GM12878 (cell line): ENCODE measurements around the gene CNGA4. TPM values are rescaled to one million over a fixed set of nuclear protein-coding genes. Genes with fewer than 3 reads are reported as not detected.

Experiments
- ATAC-seq: fragments of 200-7000 bp; cut with Tn5 transposase; 3 replicates; pipeline ENCODE4 v1.9.1; 2020; ENCODE audit warnings: mild to moderate bottlenecking, moderate library complexity
- BruUV-seq: library from RNA; stranded (reverse); fragments of 400-500 nt; replicated peaks from 2 replicates; lab custom pipeline; 2021; lab: Mats Ljungman, UMichigan
- CTCF ChIA-PET: fragments of 300-600 bp; sonication (Branson Sonifier 250); formaldehyde crosslinking; extraction: SDS; loops from one replicate; lab custom pipeline; 2021; ENCODE audit warnings: inconsistent platforms; lab: Yijun Ruan, JAX
- POLR2A ChIA-PET: fragments of 350-600 bp; formaldehyde crosslinking; extraction: SDS; loops from one replicate; lab custom pipeline; 2021; ENCODE audit warnings: inconsistent platforms; lab: Charles Lee
- RAD21 ChIA-PET: fragments of 300-600 bp; sonication (Branson Sonifier 250); formaldehyde crosslinking; loops from one replicate; lab custom pipeline; 2023; ENCODE audit warnings: antibody characterized with exemption; ENCODE audit not compliant: unreplicated experiment; lab: Charles Lee
- SMC1A ChIA-PET: fragments of 300-600 bp; sonication (Branson Sonifier 250); formaldehyde crosslinking; loops from one replicate; lab custom pipeline; 2023; ENCODE audit not compliant: unreplicated experiment, uncharacterized antibody; lab: Charles Lee
- DNase-seq: peaks from one replicate; pipeline ENCODE4 v3.0.0-alpha.2; 2011; ENCODE audit warnings: low read depth, low spot score
- FAIRE-seq: peaks from 3 replicates; lab custom pipeline; 2011; peaks lifted over from hg19 to GRCh38; lab: Jason Lieb, UNC
- H2AFZ ChIP-seq: 2 replicates; pipeline ENCODE4 v1.6.0; 2011; ENCODE audit warnings: low read depth, low read length, control low read depth; ENCODE audit not compliant: control insufficient read depth
- H3K27ac ChIP-seq: 2 replicates; pipeline ENCODE4 v1.5.1; 2011; ENCODE audit warnings: control low read depth; ENCODE audit not compliant: control insufficient read depth, insufficient read depth
- H3K27me3 ChIP-seq, 2 experiments: replicated peaks in 1 of 2; 2 replicates each; pipeline versions ENCODE4 v1.6.0 to v1.6.1; 2011; ENCODE audit warnings: low read length in 1 of 2; ENCODE audit not compliant: control insufficient read depth in 2 of 2, insufficient read depth in 2 of 2
- H3K36me3 ChIP-seq, 2 experiments: 2 replicates each; pipeline ENCODE4 v1.5.1; 2011; ENCODE audit warnings: low read length in 1 of 2; ENCODE audit not compliant: control insufficient read depth in 2 of 2, insufficient read depth in 2 of 2
- H3K4me1 ChIP-seq: 2 replicates; pipeline ENCODE4 v1.6.1; 2011; ENCODE audit warnings: mild to moderate bottlenecking, low read length, moderate library complexity, mixed read lengths; ENCODE audit not compliant: control insufficient read depth, insufficient read depth
- H3K4me2 ChIP-seq: 2 replicates; pipeline ENCODE4 v1.6.0; 2011; ENCODE audit warnings: control low read depth; ENCODE audit not compliant: control insufficient read depth, insufficient read depth
- H3K4me3 ChIP-seq: fragments of 200-600 bp; sonication (generic); 2 replicates; pipeline ENCODE4 v1.5.1; 2016
- H3K79me2 ChIP-seq: 2 replicates; pipeline ENCODE4 v1.6.0; 2011; ENCODE audit warnings: low read length; ENCODE audit not compliant: control insufficient read depth, insufficient read depth
- H3K9ac ChIP-seq: 2 replicates; pipeline ENCODE4 v1.8.0; 2011; ENCODE audit warnings: low read length, control low read depth, mixed read lengths; ENCODE audit not compliant: control insufficient read depth, insufficient read depth
- H3K9me3 ChIP-seq: replicated peaks from 3 replicates; pipeline ENCODE4 v1.5.1; 2011; ENCODE audit warnings: mild to moderate bottlenecking, low read length; ENCODE audit not compliant: control insufficient read depth, insufficient read depth
- H4K20me1 ChIP-seq: 2 replicates; pipeline ENCODE4 v1.6.0; 2011; ENCODE audit not compliant: control insufficient read depth, insufficient read depth
- HDAC2 ChIP-seq: fragments of 200-600 bp; sonication (generic); IDR thresholded peaks from 2 replicates; pipeline ENCODE4 v1.6.1; 2017
- ZBTB4 ChIP-seq: fragments of 450-650 bp; formaldehyde crosslinking; IDR thresholded peaks from 2 replicates; pipeline ENCODE4 v1.4.0; 2022; ENCODE audit warnings: mild to moderate bottlenecking, moderate library complexity
- WGBS: methylation state at CpG from one replicate; pipeline ENCODE4 v1.1.6; 2016; ENCODE audit warnings: low lambda C conversion rate; ENCODE audit not compliant: insufficient replicate concordance, insufficient coverage; ENCODE audit errors: missing lambda C conversion rate; 5-methylcytosine and 5-hydroxymethylcytosine counted together
- in situ Hi-C: fragments of 300-500 bp; cut with MboI; formaldehyde crosslinking; loops from 9 replicates; pipeline ENCODE4 v1.14.3; 2018; ENCODE audit warnings: mixed read lengths
- intact Hi-C: fragments of 100-400 bp; cut with micrococcal nuclease; formaldehyde crosslinking; loops from one replicate; pipeline ENCODE4 v1.14.2; 2022; ENCODE audit not compliant: unreplicated experiment
- polyA plus RNA-seq, 11 experiments: library from polyadenylated mRNA; depleted of rRNA in 4 of 11; unstranded in 6 of 11; stranded (reverse) in 5 of 11; fragments of >200 nt; fragmentation: Nextera tagmentation in 4 of 11; fragmentation: Illumina TruSeq in 1 of 11; extraction: Ambion mirVana in 4 of 11; extraction: Trizol in 1 of 11; gene quantifications; 1 replicate in 1 of 11; 2 replicates in 10 of 11; pipeline versions ENCODE4 v1.2.1 to v1.2.3, GENCODE V29; 2011 to 2016; ENCODE audit warnings: inconsistent platforms in 2 of 11, missing spikeins in 2 of 11, low read depth in 1 of 11
- total RNA-seq, 4 experiments: library from RNA; depleted of rRNA in 3 of 4; stranded (reverse); fragments of >200 nt in 3 of 4; fragmentation: Illumina TruSeq in 1 of 4; extraction: Trizol in 1 of 4; gene quantifications; 2 replicates each; pipeline versions ENCODE4 v1.2.1 to v1.2.3, GENCODE V29; 2013 to 2021

The CNGA4 gene
- total and polyA plus RNA-seq, 10 of the 15 experiments (the other 5 are each of a cell fraction or from before 2014, with no cell fraction given): 0.05 to 0.26 (median 0.07) TPM; not detected in 5

- TF ChIP-seq ZBTB4: no peak
Measured at GRCh38 chr11:6237761-6238302, 1.1 kb upstream of the CNGA4 start (continued).

- no peak overlapping the region for H3K4me3 ChIP-seq
- no peaks in the 10 kb centered on the region for H3K4me1 ChIP-seq
- no peaks in the 10 kb centered on the region for H3K27me3 ChIP-seq
- no peak for TF ChIP-seq HDAC2
- WGBS: 85% methylated on average over 28 of the region's 28 CpGs
- BruUV-seq: no TSS peak
- intact Hi-C loops: no loop called here
- FAIRE-seq: no peak
- H3K9me3 ChIP-seq: no peaks in the 10 kb centered on the region
- no peak for ATAC-seq
- in situ Hi-C loops: no loop called here
- CTCF ChIA-PET: interaction anchor here (1.2 kb wide), 1 partner anchor 11 kb away, joined by 8 read pairs; no protein-coding TSS in a partner anchor
- RAD21 ChIA-PET: no interaction called here
- DNase-seq: no peak
- POLR2A ChIA-PET: no interaction called here
- H3K79me2 ChIP-seq: no peaks in the 10 kb centered on the region
- H4K20me1 ChIP-seq: no peaks in the 10 kb centered on the region
- H2AFZ ChIP-seq: no peak overlapping the region
- H3K4me2 ChIP-seq: no peak overlapping the region
- no peak overlapping the region for H3K27ac ChIP-seq
- SMC1A ChIA-PET: no interaction called here
- no peaks in the 10 kb centered on the region for H3K36me3 ChIP-seq
- no peak overlapping the region for H3K9ac ChIP-seq
Measured at GRCh38 chr11:6240139-6240538, 1.2 kb downstream of the CNGA4 start.
